Measurements from ENCODE around the gene FOXO6. TPM values are rescaled to one million over a fixed set of nuclear protein-coding genes. Genes with fewer than 3 reads are reported as not detected.

The FOXO6 gene
- total and polyA plus RNA-seq, 9 of the 15 experiments (the other 6 are each of a cell fraction or from before 2014, with no cell fraction given) = 0.04 to 0.31 (median 0.12) TPM; not detected in 5

DNA sequence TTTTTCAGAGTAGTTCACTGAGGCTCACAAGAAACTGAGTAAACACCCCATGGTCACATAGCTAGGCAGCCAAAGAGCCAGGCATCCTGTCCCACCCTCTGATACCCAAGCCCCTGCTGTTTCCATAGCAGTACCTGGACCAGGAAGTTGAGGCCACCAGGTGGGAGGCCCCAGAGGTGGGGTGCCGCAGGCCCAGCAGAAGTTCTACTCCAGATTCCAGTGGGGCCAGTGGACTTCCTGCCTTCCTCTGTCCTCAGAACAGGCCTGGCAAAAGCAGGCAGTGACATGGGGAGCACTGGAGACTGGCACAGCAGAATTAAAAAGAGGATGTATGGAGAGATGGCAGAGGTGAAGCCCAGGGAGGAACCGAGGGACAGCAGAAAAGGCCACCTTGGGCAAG lies 19.0 kb downstream of the FOXO6 start:
- in situ Hi-C loops (cut with MboI) (no loop called here), intact Hi-C loops (cut with micrococcal nuclease) (no loop called here)
- Histone ChIP-seq H3K36me3 (ENCODE audit: control insufficient read depth, insufficient read depth, low read length) (no peaks in the 10 kb centered on the region), H3K9ac (ENCODE audit: insufficient read depth in 1 of 2, low read depth in 2 of 2, low read length in 2 of 2) (peak overlapping the region in 1 of 2 experiments; percentile 27; a peak in 1 of 4 replicates), H3K4me3 (no peak overlapping the region), H3K27me3 (ENCODE audit: control insufficient read depth in 2 of 2, insufficient read depth in 2 of 2, low read length in 2 of 2) (peaks cover 14 to 52% of the 10 kb centered on the region in 2 experiments), H2AFZ (ENCODE audit: low read depth, low read length) (no peak overlapping the region), H3K9me3 (replicated peaks; ENCODE audit: control insufficient read depth, insufficient read depth, low read depth, low read length) (no peaks in the 10 kb centered on the region), H3K27ac (ENCODE audit: extremely low read depth, low read depth, low read length) (no peak overlapping the region), H3K79me2 (ENCODE audit: control insufficient read depth, insufficient read depth, low read length) (no peaks in the 10 kb centered on the region), H3K9me1 (ENCODE audit: control insufficient read depth, insufficient read depth, low read length) (no peaks in the 10 kb centered on the region), H3K4me1 (replicated peaks in 1 of 2; ENCODE audit: control insufficient read depth in 2 of 2, insufficient read depth in 2 of 2, low read length in 2 of 2) (peaks cover 3 to 13% of the 10 kb centered on the region in 2 experiments; a peak in 1 of 5 replicates), H4K20me1 (replicated peaks; ENCODE audit: control insufficient read depth, insufficient read depth, low read length) (peaks cover 9% of the 10 kb centered on the region; the same call in 1 of the 2 replicates), H3K4me2 (ENCODE audit: insufficient read depth, low read length) (no peak overlapping the region)
- ATAC-seq (no peak), FAIRE-seq (no peak), DNase-seq (ENCODE audit: extremely low read depth in 1 of 4, low spot score in 3 of 4) (no peak)
- no TSS peak for BruUV-seq (replicated peaks)
- CTCF ChIA-PET (ENCODE audit: low intra/inter-chr PET ratio) = no interaction called here
- TF ChIP-seq, protein P1, sequence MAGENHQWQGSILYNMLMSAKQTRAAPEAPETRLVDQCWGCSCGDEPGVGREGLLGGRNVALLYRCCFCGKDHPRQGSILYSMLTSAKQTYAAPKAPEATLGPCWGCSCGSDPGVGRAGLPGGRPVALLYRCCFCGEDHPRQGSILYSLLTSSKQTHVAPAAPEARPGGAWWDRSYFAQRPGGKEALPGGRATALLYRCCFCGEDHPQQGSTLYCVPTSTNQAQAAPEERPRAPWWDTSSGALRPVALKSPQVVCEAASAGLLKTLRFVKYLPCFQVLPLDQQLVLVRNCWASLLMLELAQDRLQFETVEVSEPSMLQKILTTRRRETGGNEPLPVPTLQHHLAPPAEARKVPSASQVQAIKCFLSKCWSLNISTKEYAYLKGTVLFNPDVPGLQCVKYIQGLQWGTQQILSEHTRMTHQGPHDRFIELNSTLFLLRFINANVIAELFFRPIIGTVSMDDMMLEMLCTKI (IDR thresholded peaks at IDR 0.05; ENCODE audit: partially characterized antibody) = no peak
- no peak for TF ChIP-seq HSF4 (CRISPR knock-in tag; IDR thresholded peaks at IDR 0.05; ENCODE audit: borderline replicate concordance)
- no peak for TF ChIP-seq GATA2 (CRISPR knock-in tag; IDR thresholded peaks at IDR 0.05)
- no peak for TF ChIP-seq NCOA4 (IDR thresholded peaks at IDR 0.05; ENCODE audit: partially characterized antibody)
- TF ChIP-seq ESRRA (IDR thresholded peaks at IDR 0.05; ENCODE audit: borderline replicate concordance, low read depth) = no peak
- WGBS (ENCODE audit: insufficient coverage, low coverage, missing lambda C conversion rate) = 5% methylated on average over 2 of the region's 2 CpGs
- POLR2A ChIA-PET = no interaction called here

All from K562 (cell line).